ENCODE measurements around the gene EIF5AL1. TPM values are rescaled to one million over a fixed set of nuclear protein-coding genes. Genes with fewer than 3 reads are reported as not detected.
A peak's percentile ranks its signal among the peaks of the same experiment; 100 is the strongest.

EIF5AL1 gene
- total RNA-seq, 6 experiments from 2014 or later, result 0.31 to 0.54 (median 0.44) TPM; not detected in 1

DNA sequence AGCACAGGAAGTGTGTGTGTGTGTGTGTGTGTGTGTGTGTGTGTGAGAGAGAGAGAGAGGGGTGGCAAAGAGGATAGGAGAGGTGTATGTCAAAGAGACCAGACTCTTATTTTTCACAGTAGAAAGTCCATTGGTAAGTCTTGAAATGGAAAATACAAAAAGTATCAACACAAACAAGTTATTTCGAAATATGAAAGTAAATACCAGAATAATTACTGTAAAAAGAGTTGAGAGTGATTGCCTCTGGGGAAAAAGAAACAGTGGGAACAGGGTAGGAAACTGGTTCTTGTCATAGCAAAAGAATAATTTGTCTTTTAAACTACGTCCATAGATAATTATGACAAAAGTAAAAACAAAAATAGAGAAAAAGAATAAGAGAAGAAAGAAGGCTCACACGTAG, 29.0 kb upstream of the EIF5AL1 start:
- Histone ChIP-seq H3K4me1 (no peaks in the 10 kb centered on the region), H3K4me3 (no peak overlapping the region), H3K9me3 (no peaks in the 10 kb centered on the region), H3K36me3 (no peaks in the 10 kb centered on the region), H3K27ac (no peak overlapping the region), H3K27me3 (no peaks in the 10 kb centered on the region)
- intact Hi-C loops (cut with DNase I), result no loop called here
- ATAC-seq (no peak), DNase-seq (no peak)
- WGBS (ENCODE audit: insufficient coverage, low coverage, low lambda C conversion rate, missing lambda C conversion rate), result 55% methylated on average over 3 of the region's 3 CpGs
- no peak for TF ChIP-seq POLR2A (IDR thresholded peaks at IDR 0.05)
- TF ChIP-seq, protein P1, sequence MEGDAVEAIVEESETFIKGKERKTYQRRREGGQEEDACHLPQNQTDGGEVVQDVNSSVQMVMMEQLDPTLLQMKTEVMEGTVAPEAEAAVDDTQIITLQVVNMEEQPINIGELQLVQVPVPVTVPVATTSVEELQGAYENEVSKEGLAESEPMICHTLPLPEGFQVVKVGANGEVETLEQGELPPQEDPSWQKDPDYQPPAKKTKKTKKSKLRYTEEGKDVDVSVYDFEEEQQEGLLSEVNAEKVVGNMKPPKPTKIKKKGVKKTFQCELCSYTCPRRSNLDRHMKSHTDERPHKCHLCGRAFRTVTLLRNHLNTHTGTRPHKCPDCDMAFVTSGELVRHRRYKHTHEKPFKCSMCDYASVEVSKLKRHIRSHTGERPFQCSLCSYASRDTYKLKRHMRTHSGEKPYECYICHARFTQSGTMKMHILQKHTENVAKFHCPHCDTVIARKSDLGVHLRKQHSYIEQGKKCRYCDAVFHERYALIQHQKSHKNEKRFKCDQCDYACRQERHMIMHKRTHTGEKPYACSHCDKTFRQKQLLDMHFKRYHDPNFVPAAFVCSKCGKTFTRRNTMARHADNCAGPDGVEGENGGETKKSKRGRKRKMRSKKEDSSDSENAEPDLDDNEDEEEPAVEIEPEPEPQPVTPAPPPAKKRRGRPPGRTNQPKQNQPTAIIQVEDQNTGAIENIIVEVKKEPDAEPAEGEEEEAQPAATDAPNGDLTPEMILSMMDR (IDR thresholded peaks at IDR 0.05), result no peak

GRCh38 chr10:79483948-79484347, 28.4 kb upstream of the EIF5AL1 start:
- Histone ChIP-seq H3K4me3 (no peak overlapping the region), H3K9me3 (no peaks in the 10 kb centered on the region), H3K4me1 (no peaks in the 10 kb centered on the region), H3K27me3 (no peaks in the 10 kb centered on the region), H3K36me3 (no peaks in the 10 kb centered on the region), H3K27ac (no peak overlapping the region)
- DNase-seq (no peak), ATAC-seq (peak in 2 of 4 donors; percentile 18 to 33)
- intact Hi-C loops (cut with DNase I), result no loop called here
- WGBS (ENCODE audit: insufficient coverage, low coverage, low lambda C conversion rate, missing lambda C conversion rate), result 71% methylated on average over 2 of the region's 2 CpGs
- TF ChIP-seq POLR2A (IDR thresholded peaks at IDR 0.05), result no peak
- TF ChIP-seq, protein P1 (IDR thresholded peaks at IDR 0.05), result no peak

DNA sequence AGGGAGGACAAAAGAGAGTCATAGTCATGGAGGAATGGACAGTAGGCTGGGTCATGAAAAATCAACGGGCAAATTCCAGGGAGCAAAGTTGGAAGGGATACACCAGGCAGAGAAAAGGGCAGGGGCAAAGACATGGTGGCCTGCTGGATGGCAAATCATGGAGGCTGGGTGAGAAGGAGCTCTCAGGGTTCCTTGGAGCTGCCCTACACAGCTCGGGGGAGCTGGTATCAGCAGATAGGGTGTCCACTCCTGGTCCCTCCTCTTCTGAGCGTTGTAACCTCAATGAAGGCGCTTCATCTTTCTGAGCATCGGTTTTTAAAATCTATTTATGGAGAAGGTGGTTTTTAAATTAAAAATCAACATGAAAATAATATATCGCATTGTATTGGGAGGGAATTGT, 27.9 kb upstream of the EIF5AL1 start:
- no peak for TF ChIP-seq POLR2A (IDR thresholded peaks at IDR 0.05)
- TF ChIP-seq, protein P1 (IDR thresholded peaks at IDR 0.05), result no peak
- Histone ChIP-seq H3K27me3 (no peaks in the 10 kb centered on the region), H3K4me1 (no peaks in the 10 kb centered on the region), H3K27ac (no peak overlapping the region), H3K4me3 (no peak overlapping the region), H3K36me3 (no peaks in the 10 kb centered on the region), H3K9me3 (no peaks in the 10 kb centered on the region)
- intact Hi-C loops (cut with DNase I), result no loop called here
- no peak for ATAC-seq
- no peak for DNase-seq
- 88% methylated on average over 4 of the region's 6 CpGs for WGBS (ENCODE audit: insufficient coverage, low coverage, low lambda C conversion rate, missing lambda C conversion rate)

DNA sequence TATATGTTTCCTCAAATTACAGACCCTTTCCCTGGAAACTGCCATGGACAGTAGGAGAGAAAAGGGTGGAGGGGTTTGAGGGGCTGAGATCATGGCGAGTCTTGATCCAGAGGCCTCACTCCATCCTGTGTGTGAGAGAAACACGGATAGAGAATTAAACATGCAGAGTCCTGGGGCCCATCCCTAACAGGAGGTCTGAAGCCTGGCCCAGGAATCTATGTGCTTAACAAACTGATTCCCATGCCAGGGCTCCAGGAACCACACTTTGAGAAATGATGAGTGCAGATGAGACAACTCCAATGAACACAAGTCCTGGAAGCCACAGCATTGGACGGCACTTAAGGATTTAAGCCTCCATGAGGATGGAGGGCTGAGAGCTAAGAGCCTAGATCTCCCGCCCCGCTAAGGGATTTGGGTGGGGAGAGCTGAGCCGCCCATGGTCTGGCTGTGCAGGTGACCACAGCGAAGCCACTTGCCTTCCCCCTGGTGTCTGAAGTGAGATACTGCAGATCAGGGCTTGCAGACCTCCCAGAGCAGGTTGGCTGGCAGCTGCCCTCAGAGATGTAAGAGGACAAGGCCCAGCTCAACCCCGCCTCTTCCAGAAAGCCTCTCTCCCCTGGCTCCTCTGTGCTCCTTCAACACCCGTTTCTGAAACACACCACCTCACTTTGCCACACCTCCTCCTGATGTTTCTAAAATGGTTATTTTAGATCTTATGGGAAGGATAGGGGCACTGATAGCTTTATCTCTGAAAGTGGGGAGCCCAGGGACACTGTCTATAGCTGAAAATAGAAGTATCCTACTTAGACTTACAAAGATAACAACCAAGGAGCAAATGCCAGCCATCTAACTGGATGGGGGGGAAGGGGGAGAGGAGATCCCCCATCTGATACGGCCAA, 24.8 kb upstream of the EIF5AL1 start:
- ATAC-seq (peak; percentile 95), DNase-seq (peak; percentile 69 to 72 (median 72))
- Histone ChIP-seq H3K9me3 (no peaks in the 10 kb centered on the region), H3K27me3 (no peaks in the 10 kb centered on the region), H3K4me3 (no peak overlapping the region), H3K36me3 (no peaks in the 10 kb centered on the region), H3K27ac (no peak overlapping the region), H3K4me1 (no peaks in the 10 kb centered on the region)
- intact Hi-C loops (cut with DNase I), result loop anchor here in 1 of 2 donors (5.0 kb wide), 1 partner anchor 110 kb away; no protein-coding TSS in a partner anchor
- TF ChIP-seq POLR2A (IDR thresholded peaks at IDR 0.05), result no peak
- TF ChIP-seq, protein P1 (IDR thresholded peaks at IDR 0.05), result peak; percentile 73 to 86 (median 80)
- 36% methylated on average over 6 of the region's 10 CpGs for WGBS (ENCODE audit: insufficient coverage, low coverage, low lambda C conversion rate, missing lambda C conversion rate)

Measured in right lobe of liver (tissue), 6 donors.